HAP-1 (cell line): ENCODE measurements around the gene GABARAPL2.

ENCODE experiments used
- DNase-seq, 2 experiments: peaks; one replicate each; pipeline ENCODE4 v3.0.0-alpha.2; 2016 to 2020; ENCODE audit warnings: low spot score in 2 of 2
- H3K27me3 ChIP-seq: fragments of 250-450 bp; sonication (Bioruptor Pico); 2 replicates; pipeline ENCODE4 v1.5.1; 2020; ENCODE audit warnings: low read depth, mild to moderate bottlenecking, moderate library complexity
- H3K36me3 ChIP-seq: fragments of 250-450 bp; sonication (Bioruptor Pico); replicated peaks from 2 replicates; pipeline ENCODE4 v1.5.1; 2020; ENCODE audit warnings: mild to moderate bottlenecking
- H3K4me1 ChIP-seq: fragments of 250-450 bp; sonication (Bioruptor Pico); 2 replicates; pipeline ENCODE4 v1.5.1; 2020; ENCODE audit warnings: mild to moderate bottlenecking
- H3K4me3 ChIP-seq: fragments of 250-450 bp; sonication (Bioruptor Pico); 2 replicates; pipeline ENCODE4 v1.5.1; 2020; ENCODE audit warnings: mild to moderate bottlenecking, moderate library complexity
- H3K9me3 ChIP-seq: fragments of 250-450 bp; sonication (Bioruptor Pico); 2 replicates; pipeline ENCODE4 v1.5.1; 2020; ENCODE audit warnings: mild to moderate bottlenecking, moderate library complexity
- in situ Hi-C: fragments of 300-500 bp; cut with MboI; formaldehyde crosslinking; loops from 3 replicates; pipeline ENCODE4 v1.14.3; 2020; ENCODE audit warnings: low sequenced_read_pairs, inconsistent platforms, mixed read lengths

Gene GABARAPL2

GRCh38 chr16:75565640-75566039 lies 539 bp upstream of the GABARAPL2 start:
- H3K27me3 ChIP-seq: peaks cover 4% of the 10 kb centered on the region; the same call in 1 of the 2 replicates
- peak overlapping the region; percentile 86 for H3K4me3 ChIP-seq
- H3K9me3 ChIP-seq: no peaks in the 10 kb centered on the region
- in situ Hi-C loops: no loop called here
- H3K36me3 ChIP-seq: peaks cover 34% of the 10 kb centered on the region
- peaks cover 13% of the 10 kb centered on the region for H3K4me1 ChIP-seq
- DNase-seq: no peak

- Histone ChIP-seq H3K4me1 (peaks cover 13% of the 10 kb centered on the region), H3K27me3 (peaks cover 4% of the 10 kb centered on the region; the same call in 1 of the 2 replicates), H3K4me3 (peak overlapping the region; percentile 86), H3K36me3 (peaks cover 44% of the 10 kb centered on the region), H3K9me3 (no peaks in the 10 kb centered on the region)
- in situ Hi-C loops: no loop called here
- DNase-seq: peak in 1 of 2 experiments; percentile 35
Measured at GRCh38 chr16:75566758-75567255, 628 bp downstream of the GABARAPL2 start.

GRCh38 chr16:75567911-75568310 lies 1.7 kb downstream of the GABARAPL2 start:
- DNase-seq: no peak
- in situ Hi-C loops: no loop called here
- Histone ChIP-seq H3K27me3 (0 out of 2 replicates have a peak, but pooled peaks cover 3% of the 10 kb centered on the region), H3K36me3 (peaks cover 51% of the 10 kb centered on the region), H3K4me1 (peaks cover 13% of the 10 kb centered on the region), H3K9me3 (no peaks in the 10 kb centered on the region), H3K4me3 (no peak overlapping the region)

DNA sequence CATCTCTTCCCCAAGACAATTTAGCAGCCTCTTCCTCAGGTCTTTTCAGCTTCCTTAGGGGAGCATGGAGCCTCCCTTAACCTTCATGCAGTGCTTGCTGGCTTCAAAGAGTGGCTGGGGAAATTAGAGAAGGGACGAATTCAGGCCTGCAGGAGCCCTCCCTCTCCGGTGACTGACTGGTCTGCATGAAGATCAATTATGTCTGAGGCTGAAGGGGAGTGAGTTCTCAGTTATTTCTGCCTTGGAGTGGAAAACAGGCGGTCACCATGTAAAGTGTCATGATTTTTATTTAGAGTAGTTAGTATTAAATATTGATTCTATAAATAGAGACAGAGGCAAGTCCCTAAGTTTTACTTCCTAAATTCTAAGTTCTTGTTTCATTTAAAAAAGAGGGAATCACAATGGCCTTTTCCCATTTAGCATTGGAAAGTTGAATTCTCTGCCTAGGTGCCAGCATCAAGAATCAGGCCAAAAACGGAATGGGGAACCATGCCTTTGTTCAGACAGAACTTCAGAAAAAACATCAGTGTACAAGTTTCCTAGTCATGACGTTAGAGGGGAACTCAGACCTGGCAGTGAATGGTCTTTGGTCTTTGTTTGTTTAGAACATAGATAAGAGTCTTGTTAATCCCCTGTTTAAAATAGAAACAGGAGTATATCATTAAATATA lies 4.4 kb downstream of the GABARAPL2 start:
- Histone ChIP-seq H3K4me3 (no peak overlapping the region), H3K9me3 (no peaks in the 10 kb centered on the region), H3K4me1 (peaks cover 9% of the 10 kb centered on the region), H3K36me3 (peaks cover 65% of the 10 kb centered on the region), H3K27me3 (no peaks in the 10 kb centered on the region)
- in situ Hi-C loops: no loop called here
- peak in 1 of 2 experiments; percentile 0 for DNase-seq

- DNase-seq: no peak
- Histone ChIP-seq H3K9me3 (no peaks in the 10 kb centered on the region), H3K36me3 (peaks cover 81% of the 10 kb centered on the region), H3K4me1 (peaks cover 9% of the 10 kb centered on the region), H3K4me3 (no peak overlapping the region), H3K27me3 (no peaks in the 10 kb centered on the region)
- in situ Hi-C loops: no loop called here
Measured at GRCh38 chr16:75572864-75573542, 6.8 kb downstream of the GABARAPL2 start.

DNA sequence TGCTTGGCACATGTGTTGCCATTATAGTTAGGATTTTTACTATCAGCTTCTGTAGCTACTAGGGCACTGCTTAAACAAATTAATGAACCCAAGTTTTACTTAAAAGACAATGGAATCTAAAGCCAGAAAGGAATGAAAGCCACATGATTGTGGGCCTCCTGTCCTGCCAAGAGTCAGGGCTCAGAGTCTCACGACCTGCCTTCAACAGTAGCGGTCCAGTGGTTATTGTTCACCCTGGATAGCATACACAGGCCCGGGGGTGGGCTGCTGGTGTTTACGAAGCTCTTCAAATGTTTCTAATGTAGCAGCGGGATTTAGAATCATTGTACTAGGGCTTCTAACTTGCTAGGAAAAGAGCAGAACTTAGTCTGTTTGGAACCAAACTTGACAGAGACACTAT lies 7.8 kb downstream of the GABARAPL2 start:
- in situ Hi-C loops: no loop called here
- peaks cover 79% of the 10 kb centered on the region for H3K36me3 ChIP-seq
- no peak for DNase-seq
- no peaks in the 10 kb centered on the region for H3K9me3 ChIP-seq
- H3K27me3 ChIP-seq: no peaks in the 10 kb centered on the region
- H3K4me1 ChIP-seq: peaks cover 9% of the 10 kb centered on the region
- no peak overlapping the region for H3K4me3 ChIP-seq

- in situ Hi-C loops: no loop called here
- H3K4me3 ChIP-seq: no peak overlapping the region
- peak in 1 of 2 experiments; percentile 51 for DNase-seq
- H3K27me3 ChIP-seq: no peaks in the 10 kb centered on the region
- peaks cover 65% of the 10 kb centered on the region for H3K36me3 ChIP-seq
- H3K4me1 ChIP-seq: peaks cover 9% of the 10 kb centered on the region
- H3K9me3 ChIP-seq: no peaks in the 10 kb centered on the region
Measured at GRCh38 chr16:75575958-75576357, 9.8 kb downstream of the GABARAPL2 start.

- Histone ChIP-seq H3K4me3 (no peak overlapping the region), H3K27me3 (no peaks in the 10 kb centered on the region), H3K4me1 (peaks cover 9% of the 10 kb centered on the region), H3K36me3 (peaks cover 60% of the 10 kb centered on the region), H3K9me3 (no peaks in the 10 kb centered on the region)
- DNase-seq: no peak
- in situ Hi-C loops: no loop called here
Measured at GRCh38 chr16:75576384-75576811, 10.2 kb downstream of the GABARAPL2 start.

DNA sequence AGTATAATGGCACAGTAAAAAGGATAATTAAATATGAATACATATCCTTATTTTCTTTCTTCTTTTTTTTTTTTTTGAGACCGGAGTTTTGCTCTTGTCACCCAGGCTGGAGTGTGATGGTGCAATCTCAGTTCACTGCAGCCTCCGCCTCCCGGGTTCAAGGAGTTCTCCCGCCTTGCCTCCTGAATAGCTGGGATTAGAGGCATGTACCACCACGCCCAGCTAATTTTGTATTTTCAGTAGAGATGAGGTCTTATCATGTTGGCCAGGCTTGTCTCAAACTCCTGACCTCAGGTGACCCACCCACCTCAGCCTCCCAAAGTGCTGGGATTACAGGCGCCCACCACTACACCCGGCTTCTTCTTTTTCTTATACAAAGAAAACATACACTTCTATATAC lies 12.0 kb downstream of the GABARAPL2 start:
- H3K4me1 ChIP-seq: peaks cover 9% of the 10 kb centered on the region
- DNase-seq: no peak
- H3K36me3 ChIP-seq: peaks cover 47% of the 10 kb centered on the region
- no peaks in the 10 kb centered on the region for H3K9me3 ChIP-seq
- in situ Hi-C loops: no loop called here
- H3K27me3 ChIP-seq: no peaks in the 10 kb centered on the region
- H3K4me3 ChIP-seq: no peak overlapping the region

GRCh38 chr16:75578725-75579124 lies 12.5 kb downstream of the GABARAPL2 start:
- H3K27me3 ChIP-seq: no peaks in the 10 kb centered on the region
- no peak overlapping the region for H3K4me3 ChIP-seq
- no peaks in the 10 kb centered on the region for H3K9me3 ChIP-seq
- H3K4me1 ChIP-seq: peaks cover 9% of the 10 kb centered on the region
- H3K36me3 ChIP-seq: peaks cover 42% of the 10 kb centered on the region
- in situ Hi-C loops: no loop called here
- no peak for DNase-seq

- in situ Hi-C loops: no loop called here
- H3K36me3 ChIP-seq: peaks cover 36% of the 10 kb centered on the region
Measured at GRCh38 chr16:75579281-75579834, 13.2 kb downstream of the GABARAPL2 start.

GRCh38 chr16:75584108-75584507 lies 17.9 kb downstream of the GABARAPL2 start:
- no peak for DNase-seq
- in situ Hi-C loops: no loop called here
- no peaks in the 10 kb centered on the region for H3K4me1 ChIP-seq
- peaks cover 4% of the 10 kb centered on the region for H3K36me3 ChIP-seq
- H3K9me3 ChIP-seq: no peaks in the 10 kb centered on the region
- no peaks in the 10 kb centered on the region for H3K27me3 ChIP-seq
- H3K4me3 ChIP-seq: no peak overlapping the region

More at GRCh38 chr16:75579281-75579834, 13.2 kb downstream of the GABARAPL2 start:
- no peaks in the 10 kb centered on the region for H3K27me3 ChIP-seq
- H3K4me1 ChIP-seq: peaks cover 9% of the 10 kb centered on the region
- no peak for DNase-seq
- H3K4me3 ChIP-seq: no peak overlapping the region
- no peaks in the 10 kb centered on the region for H3K9me3 ChIP-seq

DNA sequence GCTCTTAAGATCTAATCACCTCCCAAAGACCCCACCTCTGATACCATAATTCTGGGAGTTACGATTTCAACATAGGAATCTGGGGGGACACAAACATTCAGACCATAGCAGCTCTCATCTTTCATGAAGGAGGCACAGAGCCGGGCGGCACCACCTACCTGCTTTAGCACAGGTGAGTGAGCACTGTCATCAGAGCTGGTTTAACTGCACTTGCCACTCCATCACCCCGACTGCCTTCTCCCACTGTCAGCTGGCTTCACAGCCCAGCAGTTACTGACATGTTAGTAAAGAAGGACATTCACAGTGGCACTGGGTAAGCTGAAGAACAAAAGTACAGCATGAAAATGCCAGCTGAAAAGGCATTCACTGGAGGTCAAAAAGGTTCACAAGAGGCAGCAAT lies 22.5 kb downstream of the GABARAPL2 start:
- H3K27me3 ChIP-seq: no peaks in the 10 kb centered on the region
- DNase-seq: no peak
- no peaks in the 10 kb centered on the region; the same call in 1 of the 2 replicates for H3K36me3 ChIP-seq
- H3K4me3 ChIP-seq: no peak overlapping the region
- in situ Hi-C loops: no loop called here
- H3K9me3 ChIP-seq: no peaks in the 10 kb centered on the region
- H3K4me1 ChIP-seq: no peaks in the 10 kb centered on the region

GRCh38 chr16:75589306-75589705 lies 23.1 kb downstream of the GABARAPL2 start:
- Histone ChIP-seq H3K9me3 (no peaks in the 10 kb centered on the region), H3K27me3 (no peaks in the 10 kb centered on the region), H3K36me3 (no peaks in the 10 kb centered on the region; the same call in 1 of the 2 replicates), H3K4me1 (no peaks in the 10 kb centered on the region), H3K4me3 (no peak overlapping the region)
- no peak for DNase-seq
- in situ Hi-C loops: no loop called here
